GM12865 (cell line): ENCODE measurements around the gene DYSF.

Experiments used
- DNase-seq: peaks from one replicate; pipeline ENCODE4 v3.0.0; 2010; ENCODE audit warnings: low read depth
- H3K4me3 ChIP-seq: 2 replicates; pipeline ENCODE4 v1.5.1; 2011; ENCODE audit warnings: mild to moderate bottlenecking, low read depth, low read length, control low read depth
- TF ChIP-seq, protein P1 (sequence below): IDR thresholded peaks from 2 replicates; pipeline ENCODE4 v1.5.1; 2011; ENCODE audit warnings: low read length, control low read depth, low read depth, inconsistent platforms; ENCODE audit not compliant: insufficient read depth; ENCODE audit errors: missing control alignments

Gene DYSF

DNA sequence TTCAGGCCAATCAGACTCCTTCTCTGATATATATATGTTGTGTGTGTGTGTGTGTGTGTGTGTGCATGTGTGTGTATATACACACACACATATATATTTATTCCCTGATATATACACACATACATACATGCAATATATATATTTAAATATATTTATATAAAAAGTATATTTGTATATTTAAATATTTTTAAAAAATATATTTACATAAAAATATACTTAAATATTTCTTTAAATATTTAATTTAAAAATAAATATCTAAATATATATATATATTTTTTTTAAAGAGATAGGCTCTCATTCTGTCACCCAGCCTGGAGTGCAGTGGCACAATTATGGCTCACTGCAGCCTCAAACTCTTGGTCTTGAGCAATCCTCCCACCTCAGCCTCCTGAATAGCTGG lies 281.3 kb downstream of the DYSF start:
- no peak for DNase-seq
- H3K4me3 ChIP-seq = no peak overlapping the region
- TF ChIP-seq, protein P1, sequence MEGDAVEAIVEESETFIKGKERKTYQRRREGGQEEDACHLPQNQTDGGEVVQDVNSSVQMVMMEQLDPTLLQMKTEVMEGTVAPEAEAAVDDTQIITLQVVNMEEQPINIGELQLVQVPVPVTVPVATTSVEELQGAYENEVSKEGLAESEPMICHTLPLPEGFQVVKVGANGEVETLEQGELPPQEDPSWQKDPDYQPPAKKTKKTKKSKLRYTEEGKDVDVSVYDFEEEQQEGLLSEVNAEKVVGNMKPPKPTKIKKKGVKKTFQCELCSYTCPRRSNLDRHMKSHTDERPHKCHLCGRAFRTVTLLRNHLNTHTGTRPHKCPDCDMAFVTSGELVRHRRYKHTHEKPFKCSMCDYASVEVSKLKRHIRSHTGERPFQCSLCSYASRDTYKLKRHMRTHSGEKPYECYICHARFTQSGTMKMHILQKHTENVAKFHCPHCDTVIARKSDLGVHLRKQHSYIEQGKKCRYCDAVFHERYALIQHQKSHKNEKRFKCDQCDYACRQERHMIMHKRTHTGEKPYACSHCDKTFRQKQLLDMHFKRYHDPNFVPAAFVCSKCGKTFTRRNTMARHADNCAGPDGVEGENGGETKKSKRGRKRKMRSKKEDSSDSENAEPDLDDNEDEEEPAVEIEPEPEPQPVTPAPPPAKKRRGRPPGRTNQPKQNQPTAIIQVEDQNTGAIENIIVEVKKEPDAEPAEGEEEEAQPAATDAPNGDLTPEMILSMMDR = no peak

DNA sequence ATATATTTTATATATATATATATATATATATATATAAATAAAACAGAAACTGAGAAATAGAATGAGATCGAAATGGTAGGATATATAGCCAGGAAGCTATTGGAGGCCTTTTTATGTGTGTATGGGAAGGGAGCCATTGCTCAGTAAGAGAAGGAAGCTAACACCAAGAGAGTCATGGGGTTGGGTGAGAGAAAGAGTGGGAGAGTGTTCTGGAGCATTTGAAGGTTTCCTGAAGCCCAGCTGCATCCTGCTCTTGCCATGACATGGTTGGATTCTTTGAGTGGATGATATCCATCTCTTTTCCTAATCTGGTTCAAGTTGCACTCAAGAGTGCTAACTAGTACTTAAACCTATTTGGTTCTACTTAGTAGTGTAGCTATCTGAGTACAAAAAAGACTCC lies 282.3 kb downstream of the DYSF start:
- H3K4me3 ChIP-seq = no peak overlapping the region
- TF ChIP-seq, protein P1 = no peak
- no peak for DNase-seq
